Fibroblast of villous mesenchyme (primary cell): ENCODE data around the gene ARL17A. TPM values are rescaled to one million over a fixed set of nuclear protein-coding genes. Genes with fewer than 3 reads are reported as not detected.
"Not testable (repeated sequence)": the region's sequence is repeated elsewhere in the genome, so short reads cannot be mapped to it uniquely, and the experiment has no call there.

ENCODE experiments used
- DNase-seq: peaks from one replicate; pipeline ENCODE4 v3.0.0-alpha.2; 2010; ENCODE audit warnings: low read depth
- H3K4me3 ChIP-seq: 2 replicates; pipeline ENCODE4 v1.5.1; 2011; ENCODE audit warnings: low read depth, mild to moderate bottlenecking, low read length
- total RNA-seq: library from RNA; depleted of rRNA; stranded (reverse); fragments of >200 nt; gene quantifications from 2 replicates; pipeline ENCODE4 v1.2.3, GENCODE V29; 2012

ARL17A gene
- 8.4 and 13.0 TPM in 2 replicates for total RNA-seq

DNA sequence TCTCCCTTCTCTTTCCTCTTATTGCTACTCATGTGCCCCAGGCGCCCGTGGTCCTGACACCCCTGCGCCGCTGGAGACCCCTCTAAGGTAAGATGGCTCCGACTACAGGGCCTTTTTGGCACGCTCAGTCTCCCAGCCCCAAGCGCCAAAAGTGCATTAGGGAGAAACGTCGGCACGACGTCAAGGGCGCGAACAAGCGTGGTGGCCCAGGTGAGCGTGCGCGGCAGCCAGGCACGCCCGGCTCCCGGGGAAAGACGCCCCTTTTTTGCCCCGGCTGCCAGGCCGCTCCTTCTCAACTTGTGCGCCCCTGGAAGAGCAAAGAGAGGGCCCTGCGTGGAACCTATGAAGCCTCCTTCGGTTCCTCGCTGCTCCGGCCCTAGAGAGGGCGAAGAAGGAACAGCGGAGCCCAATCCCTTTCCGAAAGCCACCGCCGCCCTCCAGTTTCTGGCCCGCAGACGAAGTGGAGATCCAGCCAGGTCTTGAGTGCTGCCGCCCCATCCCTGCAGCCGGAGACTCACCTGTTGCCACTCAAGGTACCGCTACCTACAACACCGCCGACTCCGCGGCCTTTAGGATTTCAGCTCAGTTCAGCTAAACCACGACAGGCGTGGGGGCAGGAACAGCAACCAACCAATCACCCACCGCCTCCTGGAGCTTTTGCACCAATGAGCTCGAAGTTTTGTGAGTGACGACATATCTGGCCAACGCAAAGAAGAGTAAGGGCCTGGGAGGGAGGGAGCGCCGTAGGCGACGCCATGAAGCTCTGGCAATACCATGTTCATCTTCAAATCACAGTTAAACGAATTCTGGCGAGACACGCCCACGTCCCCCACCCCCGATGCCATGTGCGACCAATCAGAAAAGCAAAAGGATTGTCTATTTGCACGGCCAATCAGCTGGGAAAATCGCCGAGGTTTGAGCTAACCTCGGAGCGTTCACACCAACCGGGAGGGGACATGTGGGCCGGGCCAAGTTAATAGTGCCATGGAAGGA is at the start of gene ARL17A:
Gene ARL17A (minus strand): TSS at position 609 of the 993 bp plus-strand sequence. CDS start 3,369 bp downstream, outside the sequence.
- not testable (repeated sequence) for DNase-seq, H3K4me3 ChIP-seq

DNA sequence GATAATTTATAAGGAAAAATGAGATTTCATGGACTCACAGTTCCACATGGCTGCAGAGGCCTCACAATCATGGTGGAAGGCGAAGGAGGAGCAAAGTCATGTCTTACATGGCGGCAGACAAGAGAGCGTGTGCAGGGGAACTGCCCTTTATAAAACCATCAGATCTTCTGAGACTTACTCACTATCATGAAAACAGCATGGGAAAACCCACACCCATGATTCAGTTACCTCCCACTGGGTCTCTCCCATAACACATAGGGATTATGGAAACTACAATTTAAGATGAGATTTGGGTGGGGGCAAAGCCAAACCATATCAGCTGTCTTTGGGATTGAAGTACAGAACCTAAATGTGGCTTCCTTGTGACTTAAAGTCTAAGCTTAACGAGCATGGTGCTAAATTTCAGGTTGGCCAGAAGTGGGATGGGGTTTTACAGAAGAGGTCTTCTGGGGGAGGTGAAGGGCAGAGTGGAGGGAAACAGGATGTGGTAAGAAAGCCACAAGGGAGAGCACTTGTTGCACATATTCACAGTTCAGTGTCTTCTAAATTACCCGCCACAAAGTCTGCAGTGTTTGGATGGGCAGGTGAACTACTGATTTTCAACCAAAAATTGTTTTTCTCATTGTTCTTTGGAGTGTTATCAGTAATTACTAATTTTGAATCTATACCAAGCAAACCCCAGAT is 49.4 kb upstream of the ARL17A start:
- not testable (repeated sequence) for DNase-seq, H3K4me3 ChIP-seq

DNA sequence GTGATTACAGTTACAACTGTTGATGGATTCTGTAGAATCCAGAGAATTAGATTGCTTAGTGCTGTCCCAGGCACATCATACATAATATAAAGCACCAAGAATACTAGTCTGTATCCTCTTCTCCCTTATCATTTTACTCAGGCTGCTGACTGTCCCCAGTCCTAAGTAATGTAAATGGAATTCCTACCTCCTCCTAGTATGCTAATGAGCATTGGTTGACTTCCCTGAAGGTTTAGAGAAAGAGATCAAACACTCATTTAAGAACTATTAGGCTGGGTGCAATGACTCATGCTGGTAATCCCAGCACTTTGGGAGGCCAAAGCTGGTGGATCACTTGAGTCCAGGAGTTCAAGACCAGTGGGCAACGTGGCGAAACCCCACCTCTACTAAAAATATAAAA is 48.0 kb upstream of the ARL17A start:
- H3K4me3 ChIP-seq, DNase-seq: not testable (repeated sequence)

DNA sequence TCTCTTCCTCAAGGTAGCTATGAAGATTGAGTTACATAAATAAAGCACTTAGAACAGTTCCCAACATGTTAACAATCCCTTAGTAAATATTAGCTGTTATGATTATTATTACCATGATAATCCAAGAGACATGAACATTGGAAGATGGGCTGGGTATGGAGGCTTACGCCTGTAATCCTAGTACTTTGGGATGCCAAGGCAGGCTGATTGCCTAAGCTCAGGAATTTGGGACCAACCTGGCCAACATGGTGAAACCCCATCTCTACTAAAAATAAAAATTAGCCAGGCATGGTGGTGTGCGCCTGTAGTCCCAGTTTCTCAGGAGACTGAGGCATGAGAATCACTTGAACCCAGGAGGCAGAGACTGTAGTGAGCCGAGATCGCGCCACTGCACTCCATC is 45.2 kb upstream of the ARL17A start:
- not testable (repeated sequence) for DNase-seq, H3K4me3 ChIP-seq

DNA sequence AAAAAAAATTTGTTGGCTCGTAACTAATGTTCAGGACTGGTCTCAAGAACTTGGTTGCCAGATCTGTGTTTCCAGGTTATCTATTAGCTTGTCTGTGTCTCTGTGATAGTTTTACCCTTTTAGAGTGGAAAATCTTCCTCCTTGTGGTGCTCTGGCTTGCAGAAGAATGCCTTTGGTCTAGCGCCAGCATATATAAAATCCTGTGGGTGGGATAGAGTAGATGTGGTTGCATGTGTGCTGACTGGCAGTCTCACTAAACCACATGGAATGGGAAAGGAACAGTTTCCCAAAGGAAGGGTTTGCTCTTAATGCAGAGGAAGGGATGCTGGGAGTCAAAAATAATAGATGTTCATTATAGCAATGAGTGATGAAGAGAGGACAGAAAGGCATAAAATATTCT is 44.3 kb upstream of the ARL17A start:
- not testable (repeated sequence) for DNase-seq, H3K4me3 ChIP-seq

DNA sequence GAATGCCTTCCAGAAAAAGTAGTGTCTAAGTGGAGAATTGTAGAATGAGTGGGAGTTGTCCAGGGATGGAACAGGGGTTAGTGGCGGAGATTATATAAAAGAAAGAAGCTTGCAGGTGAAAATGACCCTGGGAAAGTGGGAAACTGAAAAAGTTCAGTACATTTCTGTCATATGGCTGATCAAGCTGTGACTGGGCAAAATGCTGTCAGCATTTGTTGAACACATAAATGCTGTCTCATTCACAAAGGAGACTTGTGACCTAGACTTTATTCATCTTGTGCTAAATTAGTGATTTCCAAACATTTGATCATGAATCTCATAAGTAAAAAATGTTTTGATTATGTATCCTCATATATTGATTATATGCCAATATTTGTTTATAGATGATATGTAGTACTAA is 39.5 kb upstream of the ARL17A start:
- not testable (repeated sequence) for H3K4me3 ChIP-seq, DNase-seq

DNA sequence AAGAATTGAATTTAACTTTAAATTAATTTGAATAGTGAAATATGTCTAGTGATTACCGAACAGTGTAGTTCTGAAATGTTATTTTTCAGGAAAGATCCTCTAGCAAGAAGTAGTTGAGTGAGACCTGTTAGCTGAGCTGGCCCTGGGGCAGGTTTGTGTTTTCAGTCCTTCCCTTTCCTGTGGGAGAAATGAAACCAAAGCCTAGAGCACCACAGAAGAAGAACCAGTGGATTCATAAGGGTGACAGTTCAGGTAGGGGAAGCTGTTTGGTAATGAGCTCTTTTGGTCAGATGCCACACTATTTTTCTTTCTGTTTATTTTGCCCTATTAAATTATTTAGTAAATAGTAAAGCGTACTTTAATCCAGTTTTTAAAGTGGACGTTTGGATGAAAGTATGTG is 37.6 kb upstream of the ARL17A start:
- not testable (repeated sequence) for DNase-seq

DNA sequence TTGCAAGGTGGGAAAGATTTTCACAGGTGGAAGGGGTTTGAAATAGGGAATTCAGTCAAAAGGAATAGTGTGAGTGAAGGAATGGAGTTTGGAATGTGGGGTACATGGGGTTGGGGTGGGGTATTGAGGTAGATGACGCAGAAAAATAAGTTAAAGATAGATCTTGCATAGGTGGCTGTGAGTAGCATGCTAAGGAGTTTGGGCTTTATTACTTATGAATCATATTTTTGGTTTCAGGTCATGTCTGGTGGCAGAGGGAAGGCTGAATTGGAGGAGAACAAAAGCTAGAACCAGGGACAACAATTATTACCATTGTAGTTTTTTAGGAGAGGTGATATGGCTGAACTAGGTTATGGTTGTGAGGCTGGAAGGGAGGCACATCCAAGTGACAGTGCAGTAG is 34.4 kb upstream of the ARL17A start:
- not testable (repeated sequence) for H3K4me3 ChIP-seq, DNase-seq

More for the DNA sequence above, 37.6 kb upstream of the ARL17A start:
- H3K4me3 ChIP-seq: not testable (repeated sequence)

DNA sequence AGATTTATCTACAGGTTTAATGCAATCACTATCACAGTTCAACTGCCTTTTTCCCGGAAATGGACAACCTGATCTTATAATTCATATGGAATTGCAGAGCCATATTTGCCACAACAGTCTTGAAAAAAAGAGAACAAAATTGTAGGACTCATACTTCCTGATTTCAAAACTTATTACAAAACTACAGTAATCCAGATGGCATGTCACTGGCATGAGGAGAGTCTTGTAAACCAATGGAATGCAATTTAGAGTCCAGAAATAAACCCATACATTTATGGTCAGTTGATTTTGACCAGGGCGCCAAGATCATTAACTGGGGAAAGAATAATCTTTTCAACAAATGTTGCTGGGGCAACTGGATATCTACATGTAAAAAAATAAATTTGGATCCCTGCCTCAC is 31.8 kb upstream of the ARL17A start:
- not testable (repeated sequence) for DNase-seq

DNA sequence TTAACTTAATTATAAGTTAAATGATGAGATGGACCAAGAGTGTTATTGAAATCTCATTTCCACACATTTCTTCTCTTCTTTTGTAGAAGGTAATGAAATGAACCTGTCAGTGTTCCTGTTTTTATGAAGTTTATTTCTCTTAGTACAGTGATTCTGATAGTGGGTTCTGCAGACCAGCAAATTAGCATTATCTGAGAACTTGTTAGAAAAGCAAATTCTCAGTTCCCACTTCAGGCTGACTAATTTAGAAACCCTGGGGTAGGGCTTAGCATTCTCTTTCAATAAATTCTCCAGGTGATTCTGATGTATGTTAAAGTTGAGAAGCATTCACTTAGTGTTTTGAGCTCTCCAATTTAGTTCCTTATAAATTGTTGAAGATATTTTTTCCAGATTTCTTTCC is 23.6 kb upstream of the ARL17A start:
- H3K4me3 ChIP-seq, DNase-seq: not testable (repeated sequence)

More for the DNA sequence above, 31.8 kb upstream of the ARL17A start:
- H3K4me3 ChIP-seq: not testable (repeated sequence)

DNA sequence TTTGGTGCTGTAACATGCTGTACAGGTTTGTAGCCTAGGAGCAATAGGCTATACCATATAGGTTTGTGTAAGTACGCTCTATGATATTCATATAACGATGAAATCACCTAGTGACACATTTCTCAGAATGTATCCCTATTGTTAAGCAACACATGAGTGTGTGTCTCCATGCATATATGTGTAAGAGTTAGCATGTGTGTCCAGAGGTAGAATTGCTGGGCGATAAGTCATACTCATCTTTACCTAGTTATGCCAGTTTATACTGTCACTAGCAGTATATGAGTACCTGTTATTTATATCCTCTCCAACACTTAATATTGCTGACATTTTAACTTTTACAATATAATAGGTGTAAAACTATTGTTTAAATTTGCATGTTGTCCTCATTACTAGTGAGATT is 21.3 kb upstream of the ARL17A start:
- not testable (repeated sequence) for DNase-seq, H3K4me3 ChIP-seq

DNA sequence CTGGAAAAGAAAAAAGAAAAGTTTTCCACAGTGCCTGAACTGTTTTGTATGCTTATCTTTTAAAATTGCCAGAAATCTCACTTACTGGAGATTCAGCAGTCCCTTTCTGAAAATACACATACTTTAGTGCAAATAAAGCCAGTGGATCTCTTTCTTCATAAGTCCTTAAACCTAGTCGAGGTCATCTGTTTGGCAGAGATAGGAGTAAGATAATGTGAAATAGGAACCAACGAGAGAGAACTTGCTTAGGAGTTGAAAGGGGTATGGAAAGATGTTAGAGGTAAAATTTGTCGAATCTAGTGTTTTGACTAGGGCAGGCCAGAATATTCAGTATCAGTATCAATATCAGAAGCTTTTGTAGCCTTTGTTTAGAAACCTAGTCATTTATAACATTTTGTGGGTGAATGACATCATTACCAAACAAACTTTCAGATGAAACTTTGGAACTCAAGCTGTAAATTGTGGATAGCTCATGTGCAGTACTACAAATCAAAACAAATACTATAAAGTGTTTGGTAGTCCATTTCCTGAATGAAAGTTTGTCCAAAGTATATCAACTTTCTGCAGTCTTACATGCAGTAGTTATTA is 18.9 kb upstream of the ARL17A start:
- H3K4me3 ChIP-seq, DNase-seq: not testable (repeated sequence)

DNA sequence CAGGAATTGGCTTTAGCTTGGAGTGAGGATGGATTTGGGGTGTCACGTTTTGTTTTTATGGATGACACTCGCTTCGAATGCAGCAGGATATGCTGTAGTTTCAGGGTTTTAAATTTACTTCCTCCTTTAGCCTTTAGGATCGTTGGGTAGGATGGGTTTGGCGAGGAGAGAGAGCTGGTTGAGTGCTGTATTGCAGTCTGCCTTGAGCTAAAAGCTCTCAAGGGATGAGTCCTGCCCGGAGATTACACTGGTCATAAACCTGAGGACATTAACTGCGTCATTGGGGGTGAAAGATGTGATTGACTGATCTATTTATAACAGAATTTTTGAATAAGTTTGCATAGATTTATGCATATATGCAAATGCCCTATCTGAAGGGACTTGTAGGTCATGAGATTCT is 11.8 kb upstream of the ARL17A start:
- DNase-seq, H3K4me3 ChIP-seq: not testable (repeated sequence)

DNA sequence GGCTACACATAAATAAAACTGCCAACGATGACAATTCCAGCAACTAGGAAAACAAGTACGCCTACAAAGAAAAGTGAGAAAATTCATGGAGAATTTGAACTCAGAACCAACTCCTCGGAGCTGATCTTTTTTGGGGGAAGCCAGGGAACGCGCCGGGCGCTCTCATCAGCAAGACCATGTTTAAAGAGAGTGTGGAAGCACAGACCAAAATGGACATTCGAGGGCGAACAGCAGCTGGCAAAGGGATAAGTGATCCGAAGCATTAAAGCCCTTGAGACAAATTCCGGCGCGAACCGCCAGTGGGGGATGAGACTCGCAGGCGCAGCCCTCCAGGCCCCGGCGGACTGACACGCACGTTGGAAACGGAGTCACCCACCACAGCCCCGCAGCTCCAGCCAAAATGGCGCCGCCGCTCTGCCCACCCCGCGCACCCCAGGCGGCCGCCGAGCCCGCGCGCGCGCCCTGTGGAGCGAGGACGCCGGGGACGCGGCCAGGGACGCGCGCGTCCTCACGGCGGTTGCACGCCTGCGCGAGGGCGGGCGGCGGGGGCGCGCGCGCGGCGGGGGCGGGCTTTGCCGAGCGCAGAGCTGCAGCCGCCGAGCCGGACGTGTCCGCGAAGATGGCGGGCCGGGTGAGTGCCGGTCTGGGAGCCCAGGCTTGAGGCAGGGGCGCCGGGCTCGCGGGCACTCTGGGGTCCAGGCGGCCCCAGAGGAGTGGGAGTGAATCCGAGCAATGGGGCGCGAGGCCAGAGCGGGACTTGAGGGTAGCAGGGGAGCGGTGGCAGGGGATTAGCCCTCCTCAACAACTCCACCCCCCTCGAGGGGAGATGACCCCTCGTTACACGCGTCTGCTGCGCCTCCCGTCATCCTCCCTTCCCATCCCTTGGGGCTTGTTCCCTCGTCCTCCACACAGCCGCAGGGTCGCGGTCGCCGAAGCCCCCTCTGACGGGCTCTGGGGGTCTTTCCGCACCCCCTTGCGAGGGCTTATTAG is 11.0 kb upstream of the ARL17A start, which contains the start of gene NSF:
Gene NSF (plus strand): TSS at position 513 of the 990 bp plus-strand sequence. CDS start 107 bp downstream, at position 620.
- H3K4me3 ChIP-seq: not testable (repeated sequence)

DNA sequence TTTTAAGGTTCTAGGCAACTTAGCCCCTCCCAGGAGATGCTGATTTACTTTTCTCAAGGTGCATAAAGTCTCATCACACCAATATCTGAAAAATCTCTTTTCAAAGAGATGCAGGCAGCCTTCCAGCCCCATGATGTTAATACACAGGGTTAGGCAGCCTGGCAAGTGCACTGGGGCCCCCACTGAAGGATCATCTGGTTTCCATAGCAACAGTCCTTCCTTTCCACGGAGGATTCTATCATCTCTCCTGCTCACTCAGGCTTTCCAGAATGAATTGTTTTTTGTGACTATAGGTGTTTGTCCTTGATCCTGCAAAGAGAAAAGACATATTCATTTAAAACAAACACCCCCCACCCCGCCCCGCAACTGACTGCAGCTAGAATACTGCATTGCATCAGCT is 6.0 kb upstream of the ARL17A start:
- DNase-seq: not testable (repeated sequence)

More for the DNA sequence above, 11.0 kb upstream of the ARL17A start, which contains the start of gene NSF:
- not testable (repeated sequence) for DNase-seq

DNA sequence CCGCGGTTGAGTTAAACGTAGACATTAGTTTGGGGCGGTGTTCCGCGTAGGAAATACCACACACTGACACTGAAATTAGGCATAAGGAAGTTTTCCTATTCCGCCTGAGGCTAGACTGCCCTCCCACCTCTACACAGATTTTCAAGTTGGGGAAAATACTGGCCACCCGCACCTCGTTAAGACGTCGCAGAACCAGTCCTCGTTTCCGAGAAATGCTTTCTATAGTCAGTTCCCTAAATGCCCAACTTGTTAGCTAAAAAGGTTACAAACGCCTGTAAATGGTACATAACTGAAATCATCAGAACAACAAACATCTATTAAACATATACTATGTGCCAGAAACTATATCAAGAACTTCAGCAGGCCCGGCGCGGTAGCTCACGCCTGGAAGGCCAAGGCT is 591 bp upstream of the ARL17A start:
- H3K4me3 ChIP-seq, DNase-seq: not testable (repeated sequence)

More for the DNA sequence above, 6.0 kb upstream of the ARL17A start:
- not testable (repeated sequence) for H3K4me3 ChIP-seq

DNA sequence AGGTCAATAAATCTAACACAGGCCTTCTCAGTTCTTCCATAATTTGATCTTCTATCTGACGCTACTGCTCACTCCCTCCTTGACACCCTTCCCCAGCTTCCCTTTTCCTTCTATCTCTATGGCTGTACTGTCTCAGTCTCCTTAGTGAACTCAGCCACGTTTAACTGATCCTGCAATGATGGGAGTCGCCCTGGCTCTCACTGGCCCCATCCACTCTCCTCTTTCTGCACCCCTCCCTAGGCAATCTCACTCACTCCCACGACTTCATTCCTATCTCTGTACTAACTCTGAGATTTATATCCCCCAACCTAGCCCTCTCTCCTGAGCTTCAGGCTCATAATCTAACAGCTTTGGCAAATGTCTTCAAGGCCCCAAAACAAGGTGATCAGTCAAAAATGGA is 7.7 kb downstream of the ARL17A start:
- not testable (repeated sequence) for DNase-seq, H3K4me3 ChIP-seq

DNA sequence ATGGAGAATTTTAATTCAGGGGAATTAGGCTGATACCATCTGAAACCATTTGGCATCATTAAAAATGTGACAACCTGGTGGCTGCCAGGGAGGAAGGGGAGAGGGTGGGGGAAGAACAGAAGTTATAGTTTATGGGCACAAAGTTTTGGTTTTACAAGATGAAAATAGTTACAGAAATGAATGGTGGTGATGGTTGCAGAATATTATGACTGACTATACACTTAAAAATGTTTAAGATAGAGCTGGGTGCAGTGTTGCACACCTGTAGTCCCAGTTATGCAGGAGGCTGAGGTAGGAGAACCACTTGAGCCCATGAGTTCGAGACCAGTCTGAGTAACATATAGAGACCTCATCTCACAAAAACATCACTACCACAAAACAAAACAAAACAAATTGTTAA is 12.5 kb downstream of the ARL17A start:
- DNase-seq, H3K4me3 ChIP-seq: not testable (repeated sequence)
